Measurements from ENCODE around the gene SLC13A3. TPM values are rescaled to one million over a fixed set of nuclear protein-coding genes. Genes with fewer than 3 reads are reported as not detected.

Gene SLC13A3
- total and polyA plus RNA-seq, 2 of the 4 experiments (the other 2 are of a cell fraction): 2.5 to 4.2 TPM

- WGBS, 2 experiments (ENCODE audit: extremely low coverage in 2 of 2, insufficient read length in 1 of 2): 67% methylated on average over 1 of the region's 6 CpGs; no CpG with 5 or more reads in 1 of the 2 experiments
- no TSS peak for BruUV-seq (replicated peaks)
These were observed 104.3 kb downstream of the SLC13A3 start for GRCh38 chr20:46546936-46547335.

More at GRCh38 chr20:46546936-46547335, 104.3 kb downstream of the SLC13A3 start:
- CTCF ChIA-PET: no interaction called here
- Histone ChIP-seq H3K14ac (replicated peaks; ENCODE audit: low read depth, low read length) (no peak overlapping the region), H2AK9ac (replicated peaks; ENCODE audit: low read depth, low read length, poor library complexity) (no peak overlapping the region), H3K23ac (ENCODE audit: low read depth, low read length) (no peak overlapping the region), H3K9me1 (ENCODE audit: insufficient read depth, low read length) (no peaks in the 10 kb centered on the region), H3K18ac (ENCODE audit: low read depth, low read length) (no peak overlapping the region), H3K4ac (ENCODE audit: low read depth, low read length) (no peak overlapping the region), H3K79me1 (ENCODE audit: low read depth in 1 of 2, low read length in 2 of 2) (no peaks in the 10 kb centered on the region), H4K91ac (ENCODE audit: insufficient read depth, low read depth, low read length) (no peak overlapping the region), H2BK20ac (ENCODE audit: low read depth, low read length) (no peak overlapping the region), H3K27me3 (ENCODE audit: control insufficient read depth, insufficient read depth, low read length) (peaks cover 8% of the 10 kb centered on the region), H4K20me1 (ENCODE audit: insufficient read depth, low read length) (no peaks in the 10 kb centered on the region), H2AFZ (replicated peaks; ENCODE audit: low read length, poor library complexity) (no peak overlapping the region), H2BK5ac (ENCODE audit: low read depth, low read length, poor library complexity, severe bottlenecking) (no peak overlapping the region), H3K9ac (ENCODE audit: low read depth, low read length) (no peak overlapping the region), H3K4me3 (ENCODE audit: insufficient read depth, low read depth, low read length) (no peak overlapping the region), H4K5ac (ENCODE audit: low read depth, low read length) (no peak overlapping the region), H2BK15ac (ENCODE audit: low read depth, low read length) (no peak overlapping the region), H2AK5ac (ENCODE audit: low read depth, low read length) (no peak overlapping the region), H2BK120ac (ENCODE audit: low read depth, low read length) (no peak overlapping the region), H3K36me3 (ENCODE audit: control insufficient read depth, insufficient read depth, low read length) (no peaks in the 10 kb centered on the region), H3K27ac (ENCODE audit: insufficient read depth, low read length) (no peak overlapping the region), H3K4me2 (ENCODE audit: low read depth, low read length) (no peak overlapping the region), H3K9me3 (ENCODE audit: control insufficient read depth, insufficient read depth, low read length) (no peaks in the 10 kb centered on the region), H4K8ac (ENCODE audit: low read depth in 2 of 2, low read length in 2 of 2) (no peak overlapping the region), H3K4me1 (ENCODE audit: control insufficient read depth, insufficient read depth, low read length) (no peaks in the 10 kb centered on the region), H3K56ac (ENCODE audit: extremely low read depth, insufficient read depth, low read length) (no peak overlapping the region)
- dilution Hi-C loops (cut with HindIII; ENCODE audit: low sequenced_read_pairs, unreplicated experiment) (no loop called here), intact Hi-C loops (cut with micrococcal nuclease) (no loop called here), in situ Hi-C loops (cut with MboI; ENCODE audit: low sequenced_read_pairs) (no loop called here)
- no peak for DNase-seq
- TF ChIP-seq CEBPB (IDR thresholded peaks at IDR 0.05; ENCODE audit: low read depth, low read length) (no peak), MAFK (IDR thresholded peaks at IDR 0.05; ENCODE audit: low read depth, low read length) (no peak), CTCF (conservative IDR thresholded peaks at IDR 0.05; ENCODE audit: low read depth, low read length) (no peak), CHD1 (IDR thresholded peaks at IDR 0.05; ENCODE audit: low read depth, low read length) (no peak), ELK1 (IDR thresholded peaks at IDR 0.05; ENCODE audit: borderline replicate concordance, low read depth, low read length) (no peak)
- POLR2A ChIA-PET (ENCODE audit: unreplicated experiment): no interaction called here
- ATAC-seq (ENCODE audit: low read depth): no peak
